ENCODE results near the gene HDDC3.
A peak's percentile ranks its signal among the peaks of the same experiment; 100 is the strongest.
"Not testable (repeated sequence)": the region's sequence is repeated elsewhere in the genome, so short reads cannot be mapped to it uniquely, and the experiment has no call there.

HDDC3 gene

GRCh38 chr15:90907051-90907660 lies 25.2 kb downstream of the HDDC3 start:
- no peak for DNase-seq

DNA sequence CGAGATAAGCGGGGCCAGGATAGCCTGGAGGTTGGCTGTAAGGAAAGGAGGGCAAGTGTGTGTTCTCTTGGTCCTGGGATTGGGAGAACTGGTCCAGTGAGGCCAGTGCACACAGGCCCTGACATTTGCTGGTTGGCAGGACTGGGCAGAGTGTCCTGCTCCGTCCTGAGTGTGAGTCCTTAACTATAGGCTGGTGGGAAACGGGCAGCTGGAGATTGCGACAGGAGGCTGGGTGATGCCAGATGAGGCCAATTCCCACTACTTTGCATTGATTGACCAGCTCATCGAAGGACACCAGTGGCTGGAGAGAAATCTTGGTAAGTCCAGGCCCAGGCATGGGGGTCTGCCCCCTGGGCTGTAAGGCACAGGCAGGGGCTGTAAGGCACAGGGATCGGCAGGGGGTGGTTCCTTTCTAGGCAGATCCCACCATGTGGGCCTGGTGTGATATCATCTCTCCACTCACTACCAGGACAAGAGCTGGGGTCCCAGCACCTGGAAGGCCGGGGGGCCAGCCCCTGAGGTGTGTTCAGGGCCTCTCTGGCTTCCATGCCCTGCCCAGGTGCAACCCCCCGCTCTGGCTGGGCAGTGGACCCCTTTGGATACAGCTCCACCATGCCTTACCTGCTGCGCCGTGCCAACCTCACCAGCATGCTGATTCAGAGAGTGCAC lies 26.0 kb downstream of the HDDC3 start:
- DNase-seq, result no peak

DNA sequence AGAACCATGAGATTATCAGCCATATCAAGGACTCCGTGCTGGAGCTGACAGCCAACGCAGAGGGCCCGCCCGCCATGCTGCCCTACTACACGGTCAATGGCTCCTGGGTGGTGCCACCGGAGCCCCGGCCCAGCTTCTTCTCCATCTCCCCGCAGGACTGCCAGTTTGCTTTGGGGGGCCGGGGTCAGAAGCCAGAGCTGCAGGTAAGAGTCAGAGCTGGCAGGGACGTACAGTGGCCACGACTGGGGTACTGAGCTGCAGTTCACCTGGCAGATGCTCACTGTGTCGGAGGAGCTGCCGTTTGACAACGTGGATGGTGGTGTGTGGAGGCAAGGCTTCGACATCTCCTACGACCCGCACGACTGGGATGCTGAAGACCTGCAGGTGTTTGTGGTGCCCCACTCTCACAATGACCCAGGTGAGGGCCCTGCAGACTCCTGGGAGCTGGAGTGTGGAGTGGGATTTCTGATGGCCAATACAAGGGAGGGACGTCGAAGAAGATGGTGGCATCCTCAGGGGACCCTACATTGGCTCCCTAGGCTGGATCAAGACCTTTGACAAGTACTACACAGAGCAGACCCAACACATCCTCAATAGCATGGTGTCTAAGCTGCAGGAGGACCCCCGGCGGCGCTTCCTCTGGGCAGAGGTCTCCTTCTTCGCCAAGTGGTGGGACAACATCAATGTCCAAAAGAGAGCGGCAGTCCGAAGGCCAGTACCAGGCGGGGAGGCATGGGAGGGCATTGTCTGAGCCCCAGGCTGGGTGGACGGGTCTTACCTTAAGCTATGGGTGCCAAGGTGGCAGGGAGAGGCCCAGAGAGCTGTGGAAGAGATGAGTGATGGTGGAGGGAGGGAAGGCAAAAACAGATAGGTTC lies 26.8 kb downstream of the HDDC3 start:
- DNase-seq, result no peak

DNA sequence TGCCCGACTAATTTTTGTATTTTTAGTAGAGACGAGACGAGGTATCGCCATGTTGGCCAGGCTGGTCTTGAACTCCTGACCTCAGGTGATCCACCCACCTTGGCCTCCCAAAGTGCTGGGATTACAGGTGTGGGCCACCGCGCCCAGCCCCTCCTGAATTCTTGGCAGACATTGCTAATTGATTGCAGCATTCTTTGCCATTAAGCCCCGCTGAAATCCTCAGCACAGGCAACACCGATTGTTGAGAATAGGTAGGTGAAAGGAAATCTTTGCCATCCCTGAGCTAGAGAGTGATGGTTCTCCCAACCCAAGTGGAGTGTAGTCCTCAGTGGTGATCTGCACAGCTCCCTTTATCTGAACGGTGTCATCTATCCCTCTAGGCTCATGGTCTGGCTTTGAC lies 27.6 kb downstream of the HDDC3 start:
- DNase-seq, result no peak

GRCh38 chr15:90903733-90904536 lies 28.4 kb downstream of the HDDC3 start:
- no peak for DNase-seq

GRCh38 chr15:90902840-90903732 lies 29.3 kb downstream of the HDDC3 start, which contains the start of gene MAN2A2:
Gene MAN2A2 (plus strand): TSS chr15:90903302. CDS start chr15:90904208, 906 bp downstream.
- no peak for DNase-seq

DNA sequence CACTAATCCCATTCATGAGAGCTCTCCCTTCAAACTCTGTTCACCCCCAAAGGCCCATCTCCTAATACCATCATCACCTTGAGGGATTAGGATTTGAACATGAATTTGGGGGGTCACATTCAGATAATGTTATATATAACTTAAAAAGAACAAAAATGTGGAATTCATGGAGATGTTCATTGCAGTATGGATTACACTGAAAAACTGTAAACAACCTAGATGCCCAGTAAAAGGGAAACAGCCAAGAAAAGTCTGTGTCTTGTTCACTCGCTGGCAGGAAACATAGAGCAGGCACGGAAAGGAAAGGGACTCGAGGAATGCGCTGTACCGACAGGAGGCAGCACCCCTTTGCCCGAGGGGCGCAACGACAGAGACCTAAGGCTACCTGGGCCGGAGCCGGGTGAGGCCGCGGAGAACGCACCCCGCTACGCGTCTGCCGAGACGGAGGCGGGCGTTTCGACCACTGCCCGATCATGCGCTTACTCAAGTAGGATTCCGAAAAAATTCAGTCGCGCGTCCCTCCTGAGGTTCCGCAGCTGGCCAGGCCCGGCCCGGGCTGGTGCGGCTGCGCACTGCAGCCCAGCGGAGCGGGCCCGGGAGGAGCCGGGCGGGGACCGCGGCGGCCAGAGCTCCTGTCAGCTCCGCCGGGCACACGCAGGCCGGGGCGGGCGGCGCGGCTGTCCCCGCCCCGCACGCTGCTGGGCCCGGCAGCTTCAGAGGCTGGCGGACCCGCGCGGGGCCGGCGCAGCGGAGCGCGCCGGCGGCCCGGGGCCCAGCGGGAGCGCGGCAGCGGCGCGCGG lies 30.1 kb downstream of the HDDC3 start:
- DNase-seq, result no peak

DNA sequence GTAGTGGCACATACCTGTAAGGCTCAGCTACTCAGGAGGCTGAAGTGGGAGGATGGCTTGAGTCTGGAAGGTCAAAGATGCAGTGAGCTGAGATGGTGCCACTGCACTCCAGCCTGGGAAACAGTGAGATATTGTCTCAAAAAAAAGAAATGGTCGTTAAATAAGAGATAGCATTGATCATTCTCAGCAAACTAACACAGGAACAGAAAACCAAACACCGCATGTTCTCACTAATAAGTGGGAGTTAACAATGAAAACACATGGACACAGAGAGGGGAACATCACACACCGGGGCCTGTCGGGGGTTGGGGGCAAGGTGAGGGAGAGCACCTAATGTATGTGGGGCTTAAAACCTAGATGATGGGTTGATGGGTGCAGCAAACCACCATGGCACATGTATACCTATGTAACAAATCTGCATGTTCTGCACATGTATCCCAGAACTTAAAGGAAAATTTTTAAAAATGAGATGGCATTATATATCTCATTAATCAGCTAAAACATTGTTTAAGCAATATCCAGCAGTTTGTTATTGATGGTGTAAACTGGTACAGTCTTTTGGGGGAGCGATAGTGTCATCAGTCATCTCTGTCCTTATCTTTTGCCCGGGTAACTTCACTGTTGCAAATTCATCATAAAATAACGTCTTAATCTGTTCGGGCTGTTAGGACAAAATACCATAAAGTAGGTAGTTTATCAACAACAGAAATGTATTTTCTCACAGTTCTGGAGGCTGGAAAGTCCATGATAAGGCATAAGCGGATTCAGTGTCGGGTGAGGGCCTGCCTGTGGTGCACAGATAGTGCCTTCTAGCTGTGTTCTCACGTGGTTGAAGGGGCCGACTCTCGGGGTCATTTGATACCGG lies 30.9 kb downstream of the HDDC3 start:
- no peak for DNase-seq

DNA sequence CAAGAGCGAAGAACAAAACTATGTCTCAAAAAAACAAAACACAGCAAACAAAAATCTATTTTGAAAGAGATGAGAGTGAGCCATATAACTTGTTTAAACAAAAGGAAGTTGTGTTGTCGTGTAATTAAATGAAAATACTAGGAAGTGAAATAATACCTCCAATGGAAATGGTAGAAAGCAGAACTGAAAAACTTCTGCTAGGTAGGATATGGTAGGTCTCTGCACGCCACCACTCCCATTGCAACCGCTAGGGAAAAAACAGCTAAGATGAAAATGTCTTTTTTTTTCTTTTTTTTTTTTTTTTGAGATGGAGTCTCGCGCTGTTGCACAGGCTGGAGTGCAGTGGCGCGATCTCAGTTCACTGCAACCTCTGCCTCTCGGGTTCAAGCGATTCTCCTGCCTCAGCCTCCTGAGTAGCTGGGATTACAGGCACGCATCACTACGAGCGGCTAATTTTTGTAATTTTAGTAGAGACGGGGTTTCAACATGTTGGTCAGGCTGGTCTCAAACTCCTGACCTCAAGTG lies 35.2 kb downstream of the HDDC3 start:
- not testable (repeated sequence) for DNase-seq

GRCh38 chr15:90895571-90896117 lies 36.7 kb downstream of the HDDC3 start:
- peak; percentile 14 for DNase-seq

GRCh38 chr15:90893175-90894090 lies 38.9 kb downstream of the HDDC3 start:
- DNase-seq, result no peak

- DNase-seq, result no peak
These were observed 39.7 kb downstream of the HDDC3 start for GRCh38 chr15:90892498-90893174.

GRCh38 chr15:90892023-90892422 lies 40.3 kb downstream of the HDDC3 start:
- DNase-seq, result no peak

GRCh38 chr15:90891346-90891949 lies 40.9 kb downstream of the HDDC3 start:
- DNase-seq, result no peak

DNA sequence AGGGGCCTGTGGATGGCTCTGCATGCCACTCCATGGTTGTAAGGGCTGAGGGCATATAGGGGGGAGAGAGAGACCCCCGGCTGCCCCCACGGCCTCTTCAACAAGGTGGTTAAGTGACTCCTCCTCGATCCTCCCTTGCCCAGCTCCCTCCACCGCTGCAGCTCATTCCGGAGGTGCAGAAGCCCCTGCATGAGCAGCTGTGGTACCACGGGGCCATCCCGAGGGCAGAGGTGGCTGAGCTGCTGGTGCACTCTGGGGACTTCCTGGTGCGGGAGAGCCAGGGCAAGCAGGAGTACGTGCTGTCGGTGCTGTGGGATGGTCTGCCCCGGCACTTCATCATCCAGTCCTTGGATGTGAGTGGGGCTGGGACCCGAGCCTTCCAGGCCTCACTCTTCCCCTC lies 41.5 kb downstream of the HDDC3 start:
- no peak for DNase-seq

- DNase-seq, result no peak
These were observed 42.5 kb downstream of the HDDC3 start for GRCh38 chr15:90889736-90890456.

Measured in NCI-H2029 treated with DMSO at 0.1 percent for 48 hours (cell line).